Osteocyte (in vitro differentiated cells): Measurements from ENCODE around the gene ACTG1. TPM values are rescaled to one million over a fixed set of nuclear protein-coding genes. Genes with fewer than 3 reads are reported as not detected.

Source experiments
- DNase-seq: peaks from one replicate; pipeline ENCODE4 v3.0.0; 2021; ENCODE audit warnings: mixed read lengths; ENCODE audit not compliant: unreplicated experiment; ENCODE audit errors: extremely low spot score
- H3K27ac Mint-ChIP-seq: one replicate; pipeline ENCODE4 v1.8.0; 2021; ENCODE audit warnings: mild to moderate bottlenecking, mixed read lengths; ENCODE audit not compliant: unreplicated experiment
- H3K27me3 Mint-ChIP-seq: one replicate; pipeline ENCODE4 v1.8.0; 2021; ENCODE audit warnings: mixed read lengths; ENCODE audit not compliant: unreplicated experiment
- H3K36me3 Mint-ChIP-seq: one replicate; pipeline ENCODE4 v1.8.0; 2021; ENCODE audit warnings: mixed read lengths; ENCODE audit not compliant: unreplicated experiment
- H3K4me1 Mint-ChIP-seq: one replicate; pipeline ENCODE4 v1.8.0; 2021; ENCODE audit warnings: mixed read lengths; ENCODE audit not compliant: unreplicated experiment
- H3K4me3 Mint-ChIP-seq: one replicate; pipeline ENCODE4 v1.8.0; 2021; ENCODE audit warnings: mild to moderate bottlenecking, moderate library complexity, mixed read lengths; ENCODE audit not compliant: unreplicated experiment
- H3K9me3 Mint-ChIP-seq: one replicate; pipeline ENCODE4 v1.8.0; 2021; ENCODE audit warnings: mixed read lengths; ENCODE audit not compliant: unreplicated experiment
- CTCF ChIP-seq: fragments of 200-600 bp; sonication (generic); IDR thresholded peaks from 2 replicates; pipeline ENCODE4 v1.5.0; 2021; ENCODE audit warnings: antibody characterized with exemption, mild to moderate bottlenecking, moderate library complexity
- total RNA-seq: library from RNA; stranded (reverse); gene quantifications from 2 replicates; pipeline ENCODE4 v1.2.1, GENCODE V29; 2021

The ACTG1 gene
- total RNA-seq, 1 donor from 2014 or later: 4,267 TPM

DNA sequence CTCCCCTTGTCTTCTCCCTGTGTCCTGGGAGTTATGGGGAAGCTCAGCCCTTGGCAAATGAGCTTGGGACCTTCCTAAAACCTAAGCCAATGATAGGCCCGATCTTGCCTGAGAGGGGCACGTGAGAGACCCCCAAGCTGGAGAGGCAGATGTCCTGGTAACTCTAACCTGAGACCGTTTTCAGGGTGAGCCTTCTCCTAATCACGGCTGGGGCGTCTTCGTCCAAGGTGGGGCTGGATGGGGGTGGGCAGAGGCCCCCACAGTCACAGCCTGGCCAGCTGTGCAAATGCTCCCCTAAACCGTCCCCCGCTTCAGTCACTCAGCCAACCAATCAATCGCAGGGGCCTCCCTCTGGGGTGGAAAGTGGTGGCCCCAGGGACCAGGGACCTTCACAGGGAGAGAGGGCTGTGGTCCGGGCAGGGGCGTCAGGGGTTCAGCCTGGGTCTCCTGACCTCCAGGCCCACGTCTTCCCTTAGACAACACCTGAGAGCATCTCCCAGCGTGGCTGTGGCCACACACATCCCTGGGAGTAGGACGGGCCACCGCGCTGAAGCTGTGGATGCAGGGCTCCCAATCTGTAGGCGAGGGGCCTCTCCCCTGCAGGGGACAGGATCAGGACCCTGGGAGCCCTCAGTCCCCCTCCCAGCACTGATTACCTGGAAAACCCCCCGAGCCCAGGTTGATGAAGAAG, 30.6 kb downstream of the ACTG1 start:
- Mint-ChIP-seq H3K27me3 (no peaks in the 10 kb centered on the region), H3K4me3 (no peak overlapping the region), H3K27ac (no peak overlapping the region), H3K36me3 (no peaks in the 10 kb centered on the region), H3K4me1 (peaks cover 34% of the 10 kb centered on the region), H3K9me3 (no peaks in the 10 kb centered on the region)
- DNase-seq: no peak
- TF ChIP-seq CTCF: no peak

DNA sequence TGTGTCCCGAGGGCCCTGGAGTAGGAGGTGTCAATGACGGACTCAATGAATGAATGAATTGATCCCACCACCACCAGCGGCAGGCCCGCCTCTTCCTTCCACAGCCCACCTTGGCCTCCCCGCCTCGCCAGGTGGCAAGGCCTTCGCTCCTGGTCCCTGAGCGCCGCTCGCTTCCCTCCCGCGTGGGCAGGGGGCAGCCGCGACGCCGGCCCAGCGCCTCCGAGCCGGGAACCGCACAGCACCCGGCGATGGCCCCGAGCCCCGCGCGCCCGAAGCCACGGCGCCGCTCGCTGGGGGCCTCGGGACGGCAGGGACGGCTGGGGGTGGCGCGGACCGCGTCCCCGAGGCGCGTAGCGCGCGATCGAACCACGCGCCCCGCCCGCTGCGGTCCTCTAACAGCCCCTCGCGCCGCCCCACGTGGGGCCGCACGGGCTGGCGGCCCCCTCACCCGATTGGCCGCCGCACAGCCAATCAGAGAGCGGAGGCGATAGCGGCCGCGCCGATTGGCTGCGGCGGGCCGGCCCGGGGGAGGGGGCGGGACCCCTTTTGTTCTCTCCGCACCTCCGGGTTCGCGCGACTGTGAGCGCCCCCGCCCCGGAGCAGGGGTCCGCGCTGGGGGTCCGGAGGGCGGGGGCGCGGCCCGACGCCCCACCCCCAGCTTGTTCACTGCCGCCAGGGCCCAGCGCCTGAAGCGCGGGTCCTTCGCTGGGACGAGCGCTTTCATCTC, 31.4 kb downstream of the ACTG1 start:
- DNase-seq: no peak
- no peaks in the 10 kb centered on the region for H3K9me3 Mint-ChIP-seq
- TF ChIP-seq CTCF: no peak
- no peak overlapping the region for H3K4me3 Mint-ChIP-seq
- no peaks in the 10 kb centered on the region for H3K27me3 Mint-ChIP-seq
- peaks cover 34% of the 10 kb centered on the region for H3K4me1 Mint-ChIP-seq
- H3K27ac Mint-ChIP-seq: no peak overlapping the region
- H3K36me3 Mint-ChIP-seq: no peaks in the 10 kb centered on the region

DNA sequence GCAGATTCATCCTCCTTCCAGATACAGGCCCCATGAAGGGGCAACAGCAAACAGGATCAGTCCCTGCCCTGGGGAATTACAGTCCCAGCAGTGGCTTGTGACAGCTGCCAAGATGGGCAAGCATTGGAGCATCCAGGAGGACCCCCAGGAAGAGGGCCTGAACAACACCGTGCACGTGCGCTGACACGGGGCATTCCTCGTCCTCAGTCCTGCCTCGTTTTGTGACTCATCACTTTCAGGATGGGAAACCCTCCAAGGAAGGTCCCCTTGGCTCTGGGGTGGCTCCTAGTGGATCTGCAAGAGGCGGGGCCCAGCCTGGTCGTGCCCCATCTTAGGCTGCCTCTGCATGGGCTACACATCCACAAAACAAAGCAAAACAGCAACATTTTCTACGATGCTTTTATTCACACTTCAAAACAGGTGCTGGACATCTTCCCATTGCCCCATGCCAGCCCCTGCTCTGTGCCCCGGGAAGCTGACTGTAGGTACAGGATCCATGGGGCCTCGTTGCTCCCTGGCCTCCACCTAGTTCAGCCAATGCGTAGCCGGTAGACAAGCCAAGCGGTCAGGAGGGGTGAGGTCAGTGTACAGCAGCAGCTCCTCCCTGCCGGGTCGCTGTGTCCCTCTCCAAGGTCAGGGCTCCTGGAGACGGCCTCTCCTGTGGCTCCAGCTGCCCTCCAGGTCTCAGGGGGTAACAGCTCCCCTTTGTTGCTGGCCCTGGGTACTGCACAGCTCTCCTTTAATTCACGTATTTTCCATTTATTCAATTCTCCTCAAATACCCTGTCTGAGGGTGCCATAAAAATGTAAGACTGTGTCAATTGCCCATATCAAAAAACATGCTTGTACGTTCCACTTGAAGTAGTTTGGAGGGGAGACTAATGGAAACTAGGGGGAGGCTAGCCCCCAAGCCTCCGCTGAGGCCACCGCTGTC, 32.2 kb downstream of the ACTG1 start:
- Mint-ChIP-seq H3K9me3 (no peaks in the 10 kb centered on the region), H3K27me3 (no peaks in the 10 kb centered on the region), H3K27ac (no peak overlapping the region), H3K4me3 (no peak overlapping the region), H3K36me3 (no peaks in the 10 kb centered on the region), H3K4me1 (peaks cover 31% of the 10 kb centered on the region)
- no peak for TF ChIP-seq CTCF
- DNase-seq: no peak

DNA sequence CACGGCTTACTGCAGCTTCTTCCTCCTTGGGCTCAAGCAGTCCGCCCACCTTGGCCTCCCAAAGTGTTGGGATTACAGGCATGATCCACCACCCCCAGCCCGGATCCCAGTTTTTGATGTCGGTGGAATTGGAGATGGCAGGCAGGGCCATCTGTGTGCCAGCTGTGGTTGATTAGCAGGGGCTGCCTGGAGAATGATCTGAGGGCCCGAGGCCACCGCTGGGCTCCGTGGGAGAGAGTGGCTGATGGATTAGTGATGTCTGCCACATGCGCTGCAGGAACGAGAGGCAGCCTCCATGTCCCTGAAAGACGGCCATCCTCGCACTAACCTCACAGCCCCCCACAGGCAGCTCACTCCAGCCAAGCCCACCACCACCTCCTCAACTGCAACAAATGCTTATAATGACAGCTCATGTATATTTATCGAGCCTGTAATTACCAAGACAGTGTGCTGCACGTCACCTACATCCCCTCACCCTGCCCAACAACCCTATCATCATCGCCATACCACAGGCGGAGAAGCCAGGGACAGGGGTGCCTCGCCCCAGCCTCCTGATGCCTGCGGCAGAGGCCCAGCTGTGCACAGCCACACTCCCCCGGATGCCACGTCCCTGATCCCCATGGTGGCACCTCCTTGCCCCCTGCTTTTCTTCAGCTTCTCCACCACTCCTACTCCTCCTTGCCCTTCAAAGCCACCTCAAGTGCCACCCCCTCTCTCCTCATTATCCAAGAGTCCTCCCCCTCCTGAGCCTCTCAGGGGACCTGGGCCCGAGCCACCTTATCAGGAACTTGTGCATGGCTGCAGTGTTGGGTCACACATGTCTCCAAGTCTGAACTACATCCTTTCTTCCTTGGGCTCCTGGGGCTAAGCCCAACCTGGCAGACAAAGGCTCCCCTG, 33.2 kb downstream of the ACTG1 start:
- Mint-ChIP-seq H3K4me1 (peaks cover 33% of the 10 kb centered on the region), H3K4me3 (no peak overlapping the region), H3K27ac (no peak overlapping the region), H3K27me3 (no peaks in the 10 kb centered on the region), H3K9me3 (no peaks in the 10 kb centered on the region), H3K36me3 (no peaks in the 10 kb centered on the region)
- no peak for TF ChIP-seq CTCF
- DNase-seq: no peak
